ENCODE results near the gene GARS1. TPM values are rescaled to one million over a fixed set of nuclear protein-coding genes. Genes with fewer than 3 reads are reported as not detected.

GARS1 gene
- total RNA-seq, 4 donors from 2014 or later = 79.2 to 125 (median 97.3) TPM

GRCh38 chr7:30572212-30572841 lies 22.4 kb upstream of the GARS1 start:
- H3K27me3 ChIP-seq = no peaks in the 10 kb centered on the region
- DNase-seq = no peak
- peaks cover 0 to 66% (median 0%) of the 10 kb centered on the region in 3 donors for H3K36me3 ChIP-seq
- TF ChIP-seq CTCF (IDR thresholded peaks at IDR 0.05) (no peak), POLR2A (IDR thresholded peaks at IDR 0.05) (no peak)
- peak overlapping the region; percentile 3 to 74 (median 58) for H3K27ac ChIP-seq
- 56 to 72% methylated on average over 5 of the region's 5 CpGs for WGBS, 2 donors
- H3K9me3 ChIP-seq = peaks cover 0 to 6% (median 0%) of the 10 kb centered on the region in 3 donors
- H3K4me3 ChIP-seq = no peak overlapping the region
- peaks cover 0 to 16% (median 0%) of the 10 kb centered on the region in 3 donors for H3K4me1 ChIP-seq
- intact Hi-C loops (cut with DNase I) = no loop called here

- Histone ChIP-seq H3K4me3 (no peak overlapping the region), H3K36me3 (peaks cover 6 to 77% (median 10%) of the 10 kb centered on the region in 3 donors), H3K9me3 (no peaks in the 10 kb centered on the region), H3K27ac (no peak overlapping the region), H3K27me3 (no peaks in the 10 kb centered on the region), H3K4me1 (peaks cover 0 to 16% (median 0%) of the 10 kb centered on the region in 3 donors)
- no peak for DNase-seq
- TF ChIP-seq POLR2A (IDR thresholded peaks at IDR 0.05) (no peak), CTCF (IDR thresholded peaks at IDR 0.05) (no peak)
- WGBS, 2 donors = 98 to 100% methylated on average over 2 of the region's 2 CpGs
- intact Hi-C loops (cut with DNase I) = no loop called here
Measured at GRCh38 chr7:30575910-30576309, 18.8 kb upstream of the GARS1 start.

- Histone ChIP-seq H3K4me3 (no peak overlapping the region), H3K27ac (no peak overlapping the region), H3K4me1 (no peaks in the 10 kb centered on the region), H3K36me3 (peaks cover 7 to 80% (median 9%) of the 10 kb centered on the region in 3 donors), H3K9me3 (peaks cover 0 to 7% (median 0%) of the 10 kb centered on the region in 3 donors), H3K27me3 (no peaks in the 10 kb centered on the region)
- TF ChIP-seq POLR2A (IDR thresholded peaks at IDR 0.05) (no peak), CTCF (IDR thresholded peaks at IDR 0.05) (no peak)
- WGBS, 2 donors = 94 to 100% methylated on average over 2 of the region's 2 CpGs
- intact Hi-C loops (cut with DNase I) = no loop called here
- no peak for DNase-seq
Measured at GRCh38 chr7:30583181-30583580, 11.5 kb upstream of the GARS1 start.

GRCh38 chr7:30584415-30584814 lies 10.3 kb upstream of the GARS1 start:
- intact Hi-C loops (cut with DNase I) = no loop called here

More at GRCh38 chr7:30584415-30584814, 10.3 kb upstream of the GARS1 start:
- Histone ChIP-seq H3K27ac (no peak overlapping the region), H3K36me3 (peaks cover 0 to 68% (median 9%) of the 10 kb centered on the region in 3 donors), H3K27me3 (no peaks in the 10 kb centered on the region), H3K4me3 (no peak overlapping the region), H3K9me3 (peaks cover 0 to 8% (median 0%) of the 10 kb centered on the region in 3 donors), H3K4me1 (no peaks in the 10 kb centered on the region)
- 61 to 76% methylated on average over 2 of the region's 2 CpGs for WGBS, 2 donors
- TF ChIP-seq CTCF (IDR thresholded peaks at IDR 0.05) (no peak), POLR2A (IDR thresholded peaks at IDR 0.05) (no peak)
- DNase-seq = no peak
